BE2C (cell line): Measurements from ENCODE around the gene XKR7.

Experiments used
- DNase-seq: peaks from one replicate; pipeline ENCODE4 v3.0.0-alpha.2; 2020
- H3K27me3 ChIP-seq: fragments of 250-450 bp; sonication (Bioruptor Pico); 2 replicates; pipeline ENCODE4 v1.5.1; 2020; ENCODE audit warnings: mild to moderate bottlenecking
- H3K36me3 ChIP-seq: fragments of 250-450 bp; sonication (Bioruptor Pico); 2 replicates; pipeline ENCODE4 v1.5.1; 2020; ENCODE audit warnings: mild to moderate bottlenecking
- H3K4me1 ChIP-seq: fragments of 250-450 bp; sonication (Bioruptor Pico); 2 replicates; pipeline ENCODE4 v1.5.1; 2020
- H3K4me3 ChIP-seq: 2 replicates; pipeline ENCODE4 v1.5.1; 2011; ENCODE audit warnings: low read depth, low read length
- H3K9me3 ChIP-seq: fragments of 250-450 bp; sonication (Bioruptor Pico); 2 replicates; pipeline ENCODE4 v1.5.1; 2020
- CTCF ChIP-seq: IDR thresholded peaks from 2 replicates; pipeline ENCODE4 v1.5.1; 2012; ENCODE audit warnings: mild to moderate bottlenecking, low read depth, low read length

XKR7 gene

GRCh38 chr20:31984981-31985471 is 17.1 kb downstream of the XKR7 start:
- no peaks in the 10 kb centered on the region for H3K4me1 ChIP-seq
- H3K27me3 ChIP-seq = no peaks in the 10 kb centered on the region
- peaks cover 4% of the 10 kb centered on the region; the same call in 1 of the 2 replicates for H3K36me3 ChIP-seq
- TF ChIP-seq CTCF = no peak
- no peak for DNase-seq
- H3K4me3 ChIP-seq = no peak overlapping the region
- no peaks in the 10 kb centered on the region for H3K9me3 ChIP-seq

GRCh38 chr20:31987744-31988143 is 19.8 kb downstream of the XKR7 start:
- peak; percentile 30 for DNase-seq

GRCh38 chr20:31988430-31989015 is 20.6 kb downstream of the XKR7 start:
- no peaks in the 10 kb centered on the region for H3K9me3 ChIP-seq
- TF ChIP-seq CTCF = no peak
- H3K4me1 ChIP-seq = no peaks in the 10 kb centered on the region
- no peaks in the 10 kb centered on the region for H3K27me3 ChIP-seq
- no peak overlapping the region for H3K4me3 ChIP-seq
- DNase-seq = no peak
- peaks cover 4% of the 10 kb centered on the region; the same call in 1 of the 2 replicates for H3K36me3 ChIP-seq

More at GRCh38 chr20:31987744-31988143, 19.8 kb downstream of the XKR7 start:
- Histone ChIP-seq H3K4me3 (no peak overlapping the region), H3K4me1 (no peaks in the 10 kb centered on the region), H3K36me3 (peaks cover 4% of the 10 kb centered on the region; the same call in 1 of the 2 replicates), H3K27me3 (no peaks in the 10 kb centered on the region), H3K9me3 (no peaks in the 10 kb centered on the region)
- TF ChIP-seq CTCF = no peak

GRCh38 chr20:31989030-31989645 is 21.2 kb downstream of the XKR7 start:
- Histone ChIP-seq H3K4me3 (no peak overlapping the region), H3K36me3 (peaks cover 4% of the 10 kb centered on the region), H3K4me1 (no peaks in the 10 kb centered on the region), H3K9me3 (no peaks in the 10 kb centered on the region), H3K27me3 (no peaks in the 10 kb centered on the region)
- DNase-seq = no peak
- TF ChIP-seq CTCF = no peak

- Histone ChIP-seq H3K36me3 (peaks cover 4% of the 10 kb centered on the region), H3K27me3 (no peaks in the 10 kb centered on the region), H3K4me3 (no peak overlapping the region), H3K9me3 (no peaks in the 10 kb centered on the region), H3K4me1 (no peaks in the 10 kb centered on the region)
- TF ChIP-seq CTCF = no peak
- peak; percentile 25 for DNase-seq
Measured at GRCh38 chr20:31990641-31991338, 22.8 kb downstream of the XKR7 start.

GRCh38 chr20:31991339-31991705 is 23.4 kb downstream of the XKR7 start:
- Histone ChIP-seq H3K4me1 (no peaks in the 10 kb centered on the region), H3K9me3 (no peaks in the 10 kb centered on the region), H3K27me3 (no peaks in the 10 kb centered on the region), H3K36me3 (peaks cover 4% of the 10 kb centered on the region), H3K4me3 (no peak overlapping the region)
- no peak for DNase-seq
- TF ChIP-seq CTCF = no peak
